HG03066 (cell line): ENCODE measurements around the gene KIR3DL3.
"Not testable (repeated sequence)": the region's sequence is repeated elsewhere in the genome, so short reads cannot be mapped to it uniquely, and the experiment has no call there.

ENCODE experiments used
- ATAC-seq: cut with Tn5 transposase; IDR thresholded peaks from one replicate; pipeline ENCODE4 v1.9.1; 2021; ENCODE audit warnings: low read depth; ENCODE audit not compliant: unreplicated experiment

The KIR3DL3 gene

DNA sequence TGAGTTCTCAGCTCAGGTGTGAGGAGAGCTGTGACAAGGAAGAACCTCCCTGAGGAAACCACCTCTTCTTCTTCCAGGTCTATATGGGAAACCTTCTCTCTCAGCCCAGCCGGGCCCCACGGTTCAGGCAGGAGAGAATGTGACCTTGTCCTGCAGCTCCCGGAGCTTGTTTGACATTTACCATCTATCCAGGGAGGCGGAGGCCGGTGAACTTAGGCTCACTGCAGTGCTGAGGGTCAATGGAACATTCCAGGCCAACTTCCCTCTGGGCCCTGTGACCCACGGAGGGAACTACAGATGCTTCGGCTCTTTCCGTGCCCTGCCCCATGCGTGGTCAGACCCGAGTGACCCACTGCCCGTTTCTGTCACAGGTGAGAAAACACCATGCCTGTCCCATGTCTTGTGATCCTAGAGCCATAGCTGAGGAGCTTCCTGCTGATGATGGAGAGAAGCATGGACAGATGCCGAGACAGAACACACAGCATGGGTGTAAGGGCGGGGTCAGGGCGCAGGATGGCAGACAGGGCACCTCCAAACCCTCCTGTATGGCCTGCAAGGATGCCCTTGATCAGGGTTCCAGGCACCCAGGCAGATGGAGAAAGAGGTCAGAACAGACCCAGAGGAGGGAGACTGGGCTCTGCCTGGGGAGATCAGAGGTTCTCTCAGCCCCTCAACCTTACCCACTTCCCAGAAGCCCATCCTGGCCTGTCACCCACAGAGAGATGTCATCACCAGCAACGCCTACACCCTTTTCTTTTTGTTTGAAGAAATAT lies 5.4 kb downstream of the KIR3DL3 start:
- ATAC-seq = no peak

GRCh38 chr19:54731191-54731590 lies 6.9 kb downstream of the KIR3DL3 start:
- no peak for ATAC-seq

DNA sequence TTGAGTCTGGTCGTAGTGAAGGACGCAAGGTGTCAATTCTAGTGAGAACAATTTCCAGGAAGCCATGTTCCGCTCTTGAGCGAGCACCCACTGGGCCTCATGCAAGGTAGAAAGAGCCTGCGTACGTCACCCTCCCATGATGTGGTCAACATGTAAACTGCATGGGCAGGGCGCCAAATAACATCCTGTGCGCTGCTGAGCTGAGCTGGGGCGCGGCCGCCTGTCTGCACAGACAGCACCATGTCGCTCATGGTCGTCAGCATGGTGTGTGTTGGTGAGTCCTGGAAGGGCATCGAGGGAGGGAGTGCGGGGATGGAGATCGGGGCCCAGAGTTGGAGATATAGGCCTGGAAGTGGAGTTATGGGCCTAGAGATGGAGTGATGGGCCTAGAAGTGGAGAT lies 14.1 kb downstream of the KIR3DL3 start, which contains the start of gene KIR2DL3:
Gene KIR2DL3 (plus strand): TSS at position 208 of the 400 bp plus-strand sequence. CDS start 33 bp downstream, at position 241.
- not testable (repeated sequence) for ATAC-seq

DNA sequence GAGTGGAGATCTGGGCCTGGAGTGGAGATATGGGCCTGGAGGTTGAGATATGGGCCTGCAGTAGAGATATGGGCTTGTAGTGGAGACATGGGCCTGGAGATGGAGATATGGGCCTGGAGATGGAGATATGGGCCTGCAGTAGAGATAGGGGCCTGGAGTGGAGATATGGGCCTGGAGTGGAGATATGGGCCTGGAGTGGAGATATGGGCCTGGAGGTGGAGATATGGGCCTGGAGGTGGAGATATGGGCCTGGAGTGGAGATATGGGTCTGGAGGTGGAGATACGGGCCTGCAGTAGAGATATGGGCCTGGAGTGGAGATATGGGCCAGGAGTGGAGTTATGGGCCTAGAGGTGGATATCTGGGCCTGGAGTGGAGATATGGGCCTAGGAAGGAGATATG lies 14.5 kb downstream of the KIR3DL3 start:
- no peak for ATAC-seq

DNA sequence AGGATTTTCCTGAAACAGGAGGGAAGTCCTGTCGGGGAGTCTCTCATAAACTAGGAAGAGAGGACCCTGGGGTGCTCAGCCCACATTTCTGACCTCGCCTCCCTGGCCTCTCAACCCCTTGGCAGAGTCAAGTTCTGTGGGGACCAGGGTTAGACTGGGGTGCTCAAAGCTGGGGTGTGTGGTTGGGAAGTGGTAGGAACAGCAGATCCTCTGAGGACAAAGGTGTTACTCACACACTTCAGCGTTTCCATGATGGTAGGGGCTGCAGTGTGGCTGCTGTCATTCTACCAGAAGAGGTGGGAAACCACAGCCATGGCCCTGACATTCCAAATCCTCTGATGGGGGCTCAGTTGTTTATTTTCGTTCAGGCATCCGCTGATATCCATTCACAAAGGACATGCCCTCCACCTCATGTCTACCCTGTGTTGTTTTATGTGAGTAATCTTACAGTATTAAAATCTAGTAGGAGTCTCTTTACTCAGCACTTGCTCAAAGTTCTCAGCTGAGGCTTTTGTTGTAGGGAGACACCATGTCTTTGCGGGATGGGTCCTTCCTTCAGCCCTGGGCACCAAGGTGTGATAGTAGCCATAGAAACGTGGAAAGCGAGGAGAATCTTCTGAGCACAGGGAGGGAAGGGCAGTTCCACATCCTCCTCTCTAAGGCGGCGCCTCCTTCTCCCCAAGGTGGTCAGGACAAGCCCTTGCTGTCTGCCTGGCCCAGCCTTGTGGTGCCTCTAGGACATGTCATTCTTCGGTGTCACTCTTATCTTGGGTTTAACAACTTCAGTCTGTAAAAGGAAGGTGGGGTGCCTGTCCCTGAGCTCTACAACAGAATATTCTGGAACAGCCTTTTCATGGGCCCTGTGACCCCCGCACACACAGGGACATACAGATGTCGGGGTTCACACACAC lies 15.6 kb downstream of the KIR3DL3 start:
- no peak for ATAC-seq

DNA sequence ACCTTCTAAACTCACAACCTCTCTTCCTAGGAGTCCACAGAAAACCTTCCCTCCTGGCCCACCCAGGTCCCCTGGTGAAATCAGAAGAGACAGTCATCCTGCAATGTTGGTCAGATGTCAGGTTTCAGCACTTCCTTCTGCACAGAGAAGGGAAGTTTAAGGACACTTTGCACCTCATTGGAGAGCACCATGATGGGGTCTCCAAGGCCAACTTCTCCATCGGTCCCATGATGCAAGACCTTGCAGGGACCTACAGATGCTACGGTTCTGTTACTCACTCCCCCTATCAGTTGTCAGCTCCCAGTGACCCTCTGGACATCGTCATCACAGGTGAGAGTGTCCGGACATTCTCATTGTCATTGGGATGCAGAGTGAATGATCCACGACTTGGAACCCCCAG lies 17.7 kb downstream of the KIR3DL3 start:
- not testable (repeated sequence) for ATAC-seq

DNA sequence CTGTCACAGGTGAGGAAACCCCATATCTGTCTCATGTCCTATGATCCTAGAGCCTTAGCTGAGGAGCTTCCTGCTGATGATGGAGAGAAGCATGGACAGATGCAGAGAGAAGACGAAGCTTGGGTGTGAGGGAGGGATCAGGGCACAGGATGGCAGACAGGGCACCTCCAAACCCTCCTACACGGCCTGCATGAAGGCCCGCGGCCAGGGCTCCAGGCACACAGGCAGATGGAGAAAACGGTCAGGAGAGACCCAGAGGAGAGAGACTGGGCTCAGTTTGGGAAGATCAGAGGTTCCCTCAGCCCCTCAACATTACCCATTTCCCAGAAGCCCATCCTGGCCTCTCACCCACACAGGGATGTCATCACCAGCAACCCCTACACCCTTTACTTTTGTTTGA lies 19.8 kb downstream of the KIR3DL3 start:
- not testable (repeated sequence) for ATAC-seq

- ATAC-seq = not testable (repeated sequence)
Observed at GRCh38 chr19:54747614-54748322, 23.5 kb downstream of the KIR3DL3 start.

GRCh38 chr19:54750276-54750675 lies 26.0 kb downstream of the KIR3DL3 start:
- not testable (repeated sequence) for ATAC-seq

- not testable (repeated sequence) for ATAC-seq
Observed at GRCh38 chr19:54756204-54757110, 32.2 kb downstream of the KIR3DL3 start.

DNA sequence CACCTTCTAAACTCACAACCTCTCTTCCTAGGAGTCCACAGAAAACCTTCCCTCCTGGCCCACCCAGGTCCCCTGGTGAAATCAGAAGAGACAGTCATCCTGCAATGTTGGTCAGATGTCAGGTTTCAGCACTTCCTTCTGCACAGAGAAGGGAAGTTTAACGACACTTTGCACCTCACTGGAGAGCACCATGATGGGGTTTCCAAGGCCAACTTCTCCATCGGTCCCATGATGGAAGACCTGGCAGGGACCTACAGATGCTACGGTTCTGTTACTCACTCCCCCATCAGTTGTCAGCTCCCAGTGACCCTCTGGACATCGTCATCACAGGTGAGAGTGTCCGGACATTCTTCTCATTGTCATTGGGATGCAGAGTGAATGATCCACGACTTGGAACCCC lies 34.3 kb downstream of the KIR3DL3 start:
- ATAC-seq = not testable (repeated sequence)

- not testable (repeated sequence) for ATAC-seq
Observed at GRCh38 chr19:54764219-54764618, 40.0 kb downstream of the KIR3DL3 start.

DNA sequence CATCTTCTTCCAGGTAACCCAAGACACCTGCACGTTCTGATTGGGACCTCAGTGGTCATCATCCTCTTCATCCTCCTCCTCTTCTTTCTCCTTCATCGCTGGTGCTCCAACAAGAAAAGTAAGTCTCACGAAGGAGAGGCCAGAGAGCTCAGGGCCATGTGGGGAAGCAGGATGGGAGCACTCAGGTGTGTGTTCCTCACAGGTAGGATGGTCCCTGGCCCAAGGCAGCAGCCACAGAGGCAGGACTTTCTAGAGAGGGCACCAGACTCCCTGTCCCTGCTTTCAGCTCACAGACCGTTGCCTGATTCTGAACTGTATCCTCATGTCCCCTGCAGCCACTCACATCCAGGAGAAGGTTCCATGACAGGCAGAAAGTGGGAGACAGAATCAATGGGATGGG lies 42.2 kb downstream of the KIR3DL3 start:
- not testable (repeated sequence) for ATAC-seq

GRCh38 chr19:54769646-54770045 lies 45.4 kb downstream of the KIR3DL3 start, which contains the start of gene KIR2DL1:
KIR2DL1 (plus strand) TSS chr19:54769793; CDS start chr19:54769851, 58 bp downstream.
- not testable (repeated sequence) for ATAC-seq

GRCh38 chr19:54770511-54770910 lies 46.3 kb downstream of the KIR3DL3 start:
- not testable (repeated sequence) for ATAC-seq

DNA sequence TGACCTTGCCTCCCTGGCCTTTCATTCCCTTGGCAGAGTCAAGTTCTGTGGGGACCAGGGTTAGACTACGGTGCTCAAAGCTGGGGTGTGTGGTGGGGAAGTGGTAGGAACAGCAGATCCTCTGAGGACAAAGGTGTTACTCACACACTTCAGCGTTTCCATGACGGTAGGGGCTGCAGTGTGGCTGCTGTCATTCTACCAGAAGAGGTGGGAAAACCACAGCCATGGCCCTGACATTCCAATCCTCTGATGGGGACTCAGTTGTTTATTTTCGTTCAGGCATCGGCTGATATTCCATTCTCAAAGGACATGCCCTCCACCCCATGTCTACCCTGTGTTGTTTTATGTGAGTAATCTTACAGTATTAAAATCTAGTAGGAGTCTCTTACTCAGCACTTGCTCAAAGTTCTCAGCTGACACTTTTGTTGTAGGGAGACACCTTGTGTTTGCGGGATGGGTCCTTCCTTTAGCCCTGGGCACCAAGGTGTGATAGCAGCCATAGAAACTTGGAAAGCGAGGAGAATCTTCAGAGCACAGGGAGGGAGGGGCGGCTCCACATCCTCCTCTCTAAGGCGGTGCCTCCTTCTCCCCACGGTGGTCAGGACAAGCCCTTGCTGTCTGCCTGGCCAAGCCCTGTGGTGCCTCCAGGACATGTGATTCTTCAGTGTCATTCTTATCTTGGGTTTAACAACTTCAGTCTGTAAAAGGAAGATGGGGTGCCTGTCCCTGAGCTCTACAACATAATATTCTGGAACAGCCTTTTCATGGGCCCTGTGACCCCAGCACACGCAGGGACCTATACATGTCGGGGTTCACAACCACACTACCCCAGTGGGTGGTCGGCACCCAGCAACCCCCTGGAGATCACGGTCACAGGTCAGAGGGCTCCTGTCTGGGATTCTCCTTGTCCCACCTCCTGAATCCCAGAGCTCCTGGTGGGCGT lies 47.0 kb downstream of the KIR3DL3 start:
- ATAC-seq = not testable (repeated sequence)

DNA sequence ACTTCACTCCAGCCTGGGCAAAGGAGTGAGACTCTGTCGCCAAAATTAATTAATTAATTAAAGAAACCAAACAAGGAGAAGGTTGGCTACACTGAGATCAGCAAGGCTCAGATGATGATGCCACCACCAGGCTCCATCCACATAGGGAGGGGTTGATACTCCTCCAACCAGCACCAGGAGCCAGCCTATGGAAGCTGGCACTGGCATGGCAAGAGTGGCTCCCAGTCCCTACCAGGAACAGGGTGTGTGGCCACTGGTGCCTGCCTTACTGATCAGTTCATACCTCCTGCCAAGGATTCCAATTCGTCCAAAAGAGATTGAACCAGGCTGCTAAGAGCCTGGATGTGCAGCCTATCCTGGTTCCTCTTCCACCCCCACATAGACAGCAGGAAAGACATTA lies 48.4 kb downstream of the KIR3DL3 start:
- not testable (repeated sequence) for ATAC-seq

DNA sequence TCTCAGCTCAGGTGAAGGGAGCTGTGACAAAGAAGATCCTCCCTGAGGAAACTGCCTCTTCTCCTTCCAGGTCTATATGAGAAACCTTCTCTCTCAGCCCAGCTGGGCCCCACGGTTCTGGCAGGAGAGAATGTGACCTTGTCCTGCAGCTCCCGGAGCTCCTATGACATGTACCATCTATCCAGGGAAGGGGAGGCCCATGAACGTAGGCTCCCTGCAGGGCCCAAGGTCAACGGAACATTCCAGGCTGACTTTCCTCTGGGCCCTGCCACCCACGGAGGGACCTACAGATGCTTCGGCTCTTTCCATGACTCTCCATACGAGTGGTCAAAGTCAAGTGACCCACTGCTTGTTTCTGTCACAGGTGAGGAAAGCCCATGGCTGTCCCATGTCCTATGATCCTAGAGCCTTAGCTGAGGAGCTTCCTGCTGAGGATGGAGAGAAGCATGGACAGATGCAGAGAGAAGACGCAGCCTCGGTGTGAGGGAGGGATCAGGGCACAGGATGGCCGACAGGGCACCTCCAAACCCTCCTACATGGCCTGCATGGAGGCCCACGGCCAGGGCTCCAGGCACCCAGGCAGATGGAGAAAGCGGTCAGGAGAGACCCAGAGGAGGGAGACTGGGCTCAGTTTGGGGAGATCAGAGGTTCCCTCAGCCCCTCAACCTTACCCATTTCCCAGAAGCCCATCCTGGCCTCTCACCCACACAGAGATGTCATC lies 51.0 kb downstream of the KIR3DL3 start:
- ATAC-seq = not testable (repeated sequence)
